NCI-H446 (cell line): ENCODE data around the gene AP5B1.

Source experiments
- DNase-seq, 2 experiments: peaks; one replicate each; lab custom pipeline; 2025; lab: John Stamatoyannopoulos, UW

The AP5B1 gene

GRCh38 chr11:65780770-65781151 lies at the start of gene AP5B1:
TSS of gene AP5B1 (minus strand) at chr11:65780976. CDS start at chr11:65780591, 385 bp downstream.
- peak in 1 of 2 experiments; percentile 41 for DNase-seq

- DNase-seq, result no peak
Measured at GRCh38 chr11:65829459-65829858, 48.7 kb upstream of the AP5B1 start.

- no peak for DNase-seq
Measured at GRCh38 chr11:65826984-65827735, 46.4 kb upstream of the AP5B1 start.

- DNase-seq, result no peak
Measured at GRCh38 chr11:65822776-65823528, 42.2 kb upstream of the AP5B1 start.

GRCh38 chr11:65821107-65821506 lies 40.3 kb upstream of the AP5B1 start:
- DNase-seq, result no peak

GRCh38 chr11:65817835-65818680 lies 37.3 kb upstream of the AP5B1 start:
- peak; percentile 84 to 90 for DNase-seq

- DNase-seq, result no peak
Measured at GRCh38 chr11:65817312-65817834, 36.6 kb upstream of the AP5B1 start.

GRCh38 chr11:65816696-65817095 lies 35.9 kb upstream of the AP5B1 start:
- DNase-seq, result no peak

GRCh38 chr11:65814986-65815565 lies 34.3 kb upstream of the AP5B1 start:
- DNase-seq, result no peak

- no peak for DNase-seq
Measured at GRCh38 chr11:65814131-65814985, 33.6 kb upstream of the AP5B1 start.

- DNase-seq, result no peak
Measured at GRCh38 chr11:65811764-65812475, 31.1 kb upstream of the AP5B1 start.

GRCh38 chr11:65810046-65810868 lies 29.5 kb upstream of the AP5B1 start:
- DNase-seq, result no peak

- DNase-seq, result no peak
Measured at GRCh38 chr11:65809496-65809895, 28.7 kb upstream of the AP5B1 start.

- DNase-seq, result no peak
Measured at GRCh38 chr11:65808744-65809341, 28.1 kb upstream of the AP5B1 start.

- DNase-seq, result no peak
Measured at GRCh38 chr11:65806979-65807378, 26.2 kb upstream of the AP5B1 start.

- no peak for DNase-seq
Measured at GRCh38 chr11:65803797-65804492, 23.2 kb upstream of the AP5B1 start.

GRCh38 chr11:65802841-65803240 lies 22.1 kb upstream of the AP5B1 start:
- no peak for DNase-seq
